ENCODE measurements around the gene C1orf74.
A peak's percentile ranks its signal among the peaks of the same experiment; 100 is the strongest.

C1orf74 gene

DNA sequence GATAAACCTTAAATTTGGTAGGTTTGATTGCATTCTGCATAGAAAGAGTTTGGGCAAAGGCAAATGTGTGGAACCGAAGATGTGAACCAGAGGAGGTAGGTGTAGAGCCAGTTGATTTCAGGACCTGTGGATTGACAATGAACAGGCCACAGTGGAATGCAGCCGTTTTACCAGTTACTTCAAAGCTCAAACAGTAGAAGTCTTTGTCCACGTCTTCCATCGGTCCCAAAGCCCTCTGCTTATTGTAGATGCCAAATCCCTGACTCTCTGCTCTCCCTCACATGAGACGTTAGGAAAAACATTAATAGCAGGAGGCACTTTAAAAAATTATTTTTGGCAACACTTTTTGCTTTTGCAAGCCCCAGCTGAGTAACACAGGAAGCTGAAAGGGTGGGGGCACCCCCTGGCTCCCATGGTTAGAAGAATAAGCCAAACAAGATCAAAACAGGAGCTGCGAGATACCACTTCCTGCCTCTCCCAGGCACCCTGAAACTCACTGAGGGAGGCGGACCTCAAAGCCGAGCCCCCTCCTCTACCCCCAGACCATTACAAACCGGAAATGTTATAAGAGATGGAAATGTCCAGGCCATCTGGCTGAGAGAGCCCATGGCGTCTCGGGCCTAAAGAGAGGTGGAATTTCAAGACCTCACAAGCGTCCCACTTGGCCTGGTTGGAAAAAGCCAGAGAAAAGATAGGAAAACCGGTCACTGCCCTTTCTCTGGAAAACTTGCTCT is 15.0 kb downstream of the C1orf74 start:
- DNase-seq: peak; percentile 36

DNA sequence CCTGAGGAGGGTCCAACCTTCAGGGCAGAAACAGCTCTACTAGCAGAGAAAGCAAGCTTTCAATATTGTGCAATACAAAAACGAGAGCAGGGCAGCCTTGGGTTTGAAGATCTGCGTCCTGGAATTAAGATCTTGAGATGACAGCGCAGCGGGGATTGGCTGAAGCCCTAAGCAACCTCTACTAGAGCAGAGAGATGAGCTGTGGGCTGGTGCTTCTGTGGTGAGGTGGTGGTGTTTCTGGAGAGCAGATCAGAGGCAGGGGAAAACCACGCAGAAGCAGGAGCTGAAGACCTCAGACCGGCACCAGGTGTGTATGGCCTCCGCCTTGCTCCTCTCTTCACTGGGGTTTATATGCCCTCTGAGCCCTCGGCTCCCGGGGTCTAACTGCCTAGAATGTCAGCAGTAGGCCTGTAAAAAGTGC is 16.0 kb downstream of the C1orf74 start:
- DNase-seq: peak; percentile 55

DNA sequence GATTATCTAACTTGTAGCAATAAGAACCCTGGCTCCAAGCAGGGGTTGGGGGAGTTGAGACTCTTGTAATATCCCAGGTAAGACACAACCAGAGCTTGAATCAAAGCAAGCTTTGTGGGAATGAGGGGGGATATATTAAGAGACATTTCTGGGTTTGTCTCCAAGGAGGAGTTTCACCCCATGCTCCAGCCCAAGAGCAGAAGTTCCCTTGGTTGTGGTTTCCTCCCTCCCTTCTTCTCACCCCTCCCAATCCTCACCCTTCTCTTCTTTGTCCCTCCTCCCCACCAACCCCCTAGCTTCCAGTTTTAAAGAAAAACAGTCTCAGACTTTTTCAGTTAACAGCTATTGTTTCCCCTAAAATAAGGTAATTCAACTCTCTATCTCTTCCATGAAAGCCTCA is 16.7 kb downstream of the C1orf74 start:
- no peak for DNase-seq

DNA sequence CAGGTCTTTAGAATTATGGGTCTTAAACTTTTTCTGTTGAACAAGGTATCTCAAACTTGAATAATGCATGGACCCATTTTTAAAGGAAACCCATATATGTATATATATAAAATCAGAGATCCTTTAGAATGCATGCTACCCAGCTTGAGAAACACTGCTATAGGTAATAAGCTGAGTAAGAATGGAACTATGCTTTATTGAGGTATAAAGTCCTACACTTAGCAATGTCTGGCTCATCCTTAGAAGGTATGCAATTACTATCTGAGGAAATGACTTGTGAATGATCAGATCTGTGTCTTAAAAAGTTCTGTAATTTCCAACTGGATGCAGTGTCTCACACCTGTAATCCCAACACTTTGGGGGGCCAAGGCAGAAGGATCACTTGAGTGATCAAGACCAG is 17.3 kb downstream of the C1orf74 start:
- no peak for DNase-seq

DNA sequence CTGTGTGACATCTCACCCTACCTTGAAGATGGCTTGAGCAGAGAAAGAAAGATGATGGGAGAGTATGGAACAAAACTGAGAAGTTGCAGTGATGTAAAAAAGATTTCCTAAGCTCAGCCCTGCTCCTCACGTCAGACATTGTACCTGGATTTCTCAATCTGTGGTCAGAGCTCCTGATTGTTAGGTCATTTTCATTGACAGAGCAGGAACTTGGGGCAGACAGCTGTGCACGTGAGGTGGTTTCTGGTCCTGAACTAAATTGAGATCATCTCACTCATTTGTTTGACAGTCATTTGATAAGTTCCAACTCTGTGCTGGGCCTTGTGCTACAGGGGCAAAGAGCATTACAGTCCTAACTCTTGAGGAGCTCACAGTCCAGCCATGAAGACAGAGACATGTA is 18.3 kb downstream of the C1orf74 start:
- DNase-seq: no peak

DNA sequence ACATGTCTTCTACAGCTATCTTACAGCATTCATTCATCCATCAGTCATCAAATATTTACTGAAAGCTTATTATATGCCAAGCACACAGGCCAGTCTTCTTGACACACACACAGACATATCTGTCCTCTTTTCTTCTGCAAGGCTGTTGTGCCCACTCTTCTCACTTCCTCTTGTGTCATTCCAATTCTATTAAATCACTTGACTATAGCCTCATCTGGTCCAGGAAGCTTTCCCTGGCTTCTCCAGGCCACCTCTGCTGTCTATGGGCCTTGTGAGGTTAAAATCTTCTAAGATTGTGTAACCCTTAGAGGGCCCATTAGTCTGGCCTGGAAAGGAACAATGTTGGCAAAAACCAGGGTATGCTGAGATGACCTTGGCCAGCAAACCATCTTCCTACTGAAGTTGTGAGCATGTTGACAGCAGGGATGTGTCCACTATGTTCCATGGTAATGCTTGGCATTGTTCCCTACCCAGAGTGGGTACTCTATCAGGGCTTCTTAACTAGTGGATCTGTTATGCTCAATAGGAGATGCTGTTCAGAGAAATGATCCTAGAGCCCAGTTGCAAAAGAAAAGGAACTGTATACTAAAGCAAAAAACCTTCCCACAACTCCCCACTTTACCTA is 23.2 kb downstream of the C1orf74 start:
- no peak for DNase-seq

DNA sequence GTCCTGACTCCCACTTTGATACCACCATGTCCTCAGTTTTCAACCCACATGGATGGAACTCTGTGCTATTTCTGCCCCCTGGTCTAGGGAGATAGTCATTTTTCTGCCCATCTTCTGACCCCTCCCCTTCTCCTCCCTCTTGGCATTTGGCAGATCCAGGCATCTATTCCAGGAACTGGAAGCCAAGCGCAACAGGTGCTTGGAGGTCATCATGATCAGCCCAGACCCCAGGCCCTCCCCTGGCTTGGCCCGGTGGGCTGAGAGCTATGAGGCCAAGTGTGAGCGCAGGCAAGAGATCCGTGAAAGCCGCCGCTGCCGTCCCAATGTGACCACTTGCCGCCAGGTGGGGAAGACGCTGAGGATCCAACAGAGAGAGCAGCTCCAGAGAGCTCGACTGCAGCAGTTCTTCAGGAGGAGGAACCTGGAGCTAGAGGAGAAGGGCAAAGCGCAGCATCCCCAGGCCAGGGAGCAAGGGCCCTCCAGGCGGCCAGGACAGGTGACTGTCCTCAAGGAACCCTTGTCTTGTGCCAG is 24.5 kb downstream of the C1orf74 start:
- DNase-seq: no peak

DNA sequence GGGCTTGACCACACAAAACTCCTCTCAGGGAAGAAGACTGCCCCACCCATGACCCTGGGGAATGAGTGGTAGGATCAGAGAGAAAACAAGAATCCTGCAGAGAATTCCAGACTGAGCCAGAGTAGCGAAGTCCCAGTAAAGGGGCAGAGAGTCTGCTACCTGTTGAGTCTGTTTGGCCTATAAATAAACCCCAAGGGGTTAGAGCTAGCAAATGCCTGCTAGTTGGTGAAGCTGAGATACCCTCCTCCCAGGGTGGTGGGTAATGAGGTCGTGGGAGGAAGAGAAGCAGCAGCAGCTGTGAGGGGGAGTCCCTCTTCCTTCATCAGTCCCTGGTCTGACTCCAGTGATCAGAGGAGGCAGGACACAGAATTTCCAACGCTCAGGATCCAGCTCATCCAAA is 26.0 kb downstream of the C1orf74 start:
- DNase-seq: no peak

DNA sequence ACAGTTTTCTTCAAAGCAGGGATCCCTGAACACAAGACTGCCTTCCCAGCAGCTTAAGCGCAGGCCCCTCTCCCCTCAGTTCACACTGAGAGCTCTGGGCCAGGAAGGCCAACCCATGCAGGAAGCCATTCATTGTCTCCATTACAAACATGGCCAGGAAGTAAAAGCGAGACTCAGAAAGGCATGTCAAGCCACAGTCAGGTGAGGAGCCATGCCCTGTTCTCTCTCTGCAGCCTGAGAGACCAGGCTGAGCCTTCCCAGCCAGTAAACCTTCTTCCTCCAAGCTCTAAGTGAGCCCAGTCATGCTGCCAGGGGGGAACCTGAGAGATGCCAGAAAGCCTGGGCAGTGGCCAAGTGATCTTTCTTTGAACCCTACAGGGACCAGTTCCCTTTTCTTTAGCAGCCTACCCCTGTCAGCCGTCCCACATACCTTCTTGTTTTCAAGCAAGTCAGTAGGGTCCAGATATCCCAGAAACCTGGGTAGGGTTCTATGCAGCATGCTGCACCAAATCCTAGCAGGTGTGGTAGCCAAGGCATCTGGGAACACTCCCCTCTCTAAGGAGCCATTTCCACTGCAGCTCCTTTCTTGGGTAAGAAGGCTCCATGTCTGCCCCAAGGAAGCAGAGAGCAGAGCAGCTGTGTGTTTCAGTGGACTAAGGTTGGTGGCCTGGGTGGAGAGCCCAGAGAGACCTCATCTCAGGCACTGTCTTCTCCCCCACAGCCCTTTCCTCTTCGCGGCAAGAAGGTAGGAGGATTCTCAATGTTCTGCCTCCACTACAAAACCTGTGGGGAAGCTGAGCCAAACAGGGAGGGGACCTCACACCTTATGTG is 27.5 kb downstream of the C1orf74 start:
- DNase-seq: no peak

DNA sequence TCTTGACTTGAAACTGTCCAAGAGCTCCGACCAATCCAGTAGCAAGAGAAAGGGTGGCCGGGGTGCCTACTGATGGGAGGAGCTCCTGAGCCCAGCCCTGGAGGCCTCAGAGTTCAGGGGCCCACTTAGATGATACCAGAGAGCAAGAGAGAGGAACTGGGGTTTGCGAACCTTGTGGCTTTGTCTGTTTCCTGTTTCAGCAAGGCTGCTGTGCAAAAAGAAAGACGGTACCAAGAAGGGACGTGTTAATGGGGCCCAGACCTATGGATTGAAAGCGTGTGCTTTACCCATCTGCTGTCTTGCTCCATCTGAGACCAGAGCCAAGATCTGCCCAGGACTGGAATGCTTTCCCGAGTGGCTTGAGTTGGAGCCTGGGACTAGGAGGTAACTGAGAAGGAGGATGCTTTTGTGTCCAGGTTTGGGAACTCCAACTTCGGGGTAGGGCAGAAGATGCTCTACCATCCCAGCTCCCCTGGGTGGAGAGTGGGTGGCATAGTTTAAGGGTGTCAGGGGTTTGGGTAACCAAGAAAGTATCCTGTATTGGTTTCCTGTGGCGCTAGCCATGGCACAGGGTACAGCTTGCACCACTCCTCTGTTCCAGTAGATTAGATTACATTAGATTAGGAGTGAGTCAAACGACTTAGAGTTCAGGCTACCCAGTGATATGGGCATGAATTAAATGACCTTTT is 28.3 kb downstream of the C1orf74 start, which contains the start of gene TRAF3IP3:
Gene TRAF3IP3, plus strand, starts transcription at position 128 of the 689 bp plus-strand sequence. CDS start 3,987 bp downstream, outside the sequence.
- DNase-seq: peak; percentile 47

DNA sequence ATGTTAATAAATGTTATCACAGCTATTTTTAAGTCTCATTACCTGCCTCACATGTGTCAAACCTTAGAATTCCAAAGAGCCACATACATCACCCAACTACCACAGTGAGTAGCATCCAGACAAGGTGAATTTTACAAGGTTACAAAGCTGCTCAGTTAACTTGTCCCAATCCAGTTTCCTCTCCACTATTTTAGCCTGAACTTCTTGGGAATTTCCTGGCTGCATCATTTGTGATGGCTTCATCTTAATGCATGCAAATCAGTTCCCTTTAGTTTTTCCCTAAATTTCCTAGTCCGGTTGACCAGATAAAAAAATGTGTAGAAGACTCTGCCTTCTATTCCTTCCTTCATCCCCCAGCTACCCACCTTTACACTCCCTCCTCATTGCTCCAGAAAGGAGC is 29.1 kb downstream of the C1orf74 start:
- no peak for DNase-seq

DNA sequence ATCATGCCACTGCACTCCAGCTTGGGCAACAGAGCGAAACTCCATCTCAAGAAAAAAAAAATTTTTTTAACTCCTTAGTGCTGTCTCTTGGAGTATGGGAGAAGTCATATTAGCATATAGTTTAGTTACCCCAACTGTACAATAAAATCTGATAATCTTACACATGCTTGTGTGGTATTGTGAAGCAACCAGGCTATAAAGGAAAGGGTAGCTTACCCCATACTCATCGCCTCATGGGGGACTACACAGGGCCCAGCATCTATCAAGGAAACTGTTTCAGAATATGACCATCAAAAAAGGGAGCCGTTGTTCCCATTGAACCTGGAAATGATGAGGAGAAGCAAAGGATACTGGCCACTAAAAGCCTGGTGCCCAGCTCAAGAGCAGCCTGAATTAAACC is 31.5 kb downstream of the C1orf74 start:
- no peak for DNase-seq

DNA sequence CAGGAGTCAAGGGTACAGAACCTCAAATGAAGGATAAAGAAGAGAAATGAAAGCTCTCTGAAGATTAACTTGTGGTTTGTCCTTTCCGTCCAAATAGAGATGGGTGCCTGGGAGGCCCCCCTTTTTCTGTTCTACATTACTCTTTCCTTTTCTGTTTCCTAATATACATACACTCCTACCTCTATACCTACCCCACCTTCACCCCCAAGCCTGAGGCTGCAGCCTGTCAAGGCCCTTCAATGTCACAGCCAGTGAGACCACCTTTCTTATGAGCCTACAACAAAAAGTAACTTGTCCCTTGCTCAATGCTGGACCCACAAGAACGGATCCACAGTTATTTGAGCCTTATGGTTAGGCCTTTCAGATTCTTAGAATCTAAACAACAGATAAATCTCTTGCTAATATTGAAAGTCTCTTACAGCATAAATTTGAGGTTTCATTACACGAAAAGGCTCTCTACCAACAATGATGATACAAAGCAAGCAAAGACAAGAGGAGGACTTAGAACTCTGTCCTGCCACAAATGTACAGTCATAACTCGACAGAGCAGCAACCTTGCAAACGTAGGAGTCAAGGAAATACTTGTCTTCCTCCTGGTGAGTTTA is 32.6 kb downstream of the C1orf74 start:
- DNase-seq: no peak

DNA sequence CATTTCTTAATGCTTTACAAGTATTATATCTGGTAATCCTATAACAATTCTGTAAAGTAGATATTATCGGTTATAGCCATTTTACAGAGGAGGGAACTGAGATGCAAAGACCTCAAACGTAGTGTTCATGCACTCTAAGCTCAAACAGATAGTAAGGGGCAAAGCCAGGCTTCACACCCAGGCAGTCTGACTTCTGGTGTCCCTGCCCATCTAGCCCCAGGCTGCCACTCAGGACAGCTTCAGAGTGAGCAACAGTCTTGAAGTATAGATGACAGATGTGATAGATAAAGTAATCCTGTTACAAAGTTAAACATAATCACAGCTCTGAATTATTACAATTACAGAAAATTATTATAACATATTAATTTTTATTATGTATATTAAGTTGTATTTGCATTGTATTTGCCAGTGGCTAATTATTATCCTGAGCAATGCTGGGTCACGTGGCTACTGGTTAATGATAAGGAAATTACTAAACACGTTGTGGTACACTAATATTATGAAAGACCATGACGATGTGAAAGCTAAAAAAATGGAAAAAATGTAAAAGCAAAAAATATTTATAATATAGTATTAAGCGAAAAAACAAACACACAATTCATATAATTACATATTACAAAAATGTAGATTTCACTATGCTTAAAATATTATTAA is 34.6 kb downstream of the C1orf74 start:
- DNase-seq: no peak

DNA sequence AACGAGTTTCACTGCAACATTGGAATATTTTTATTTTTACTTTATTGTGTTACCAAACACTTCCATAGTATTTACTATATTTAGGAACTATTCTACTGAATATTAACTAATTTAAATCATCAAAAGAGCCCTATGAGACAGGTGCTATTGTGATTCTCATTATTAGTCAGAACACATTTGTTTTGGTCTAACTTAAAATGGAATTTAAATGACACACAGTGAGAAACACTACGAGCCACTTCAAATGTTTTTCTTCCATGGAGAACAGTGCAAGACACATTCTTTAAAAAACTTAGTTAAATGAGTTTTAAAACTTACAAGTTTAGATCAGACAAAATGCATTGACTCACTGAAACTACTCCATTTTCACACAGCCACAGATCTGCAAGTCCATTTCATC is 35.2 kb downstream of the C1orf74 start:
- no peak for DNase-seq

DNA sequence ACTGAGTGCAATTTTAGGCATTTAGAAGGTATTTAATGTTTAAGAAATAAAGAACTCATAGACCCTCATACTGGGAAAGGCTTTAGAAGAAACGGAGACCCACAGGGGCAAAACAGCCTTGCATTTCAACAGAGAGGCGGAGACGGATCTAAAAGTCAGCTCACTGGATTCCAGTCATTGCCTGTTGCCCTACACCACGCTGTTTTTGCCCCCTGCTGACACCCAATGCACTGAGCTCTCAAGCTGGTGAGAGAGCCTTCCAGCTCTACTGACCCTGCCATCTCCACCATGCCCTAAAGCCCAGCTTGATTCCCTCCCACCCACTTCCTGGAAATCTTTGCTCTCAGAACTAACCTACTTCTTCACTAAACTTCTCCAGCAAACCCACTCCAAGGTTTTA is 35.7 kb downstream of the C1orf74 start:
- DNase-seq: no peak

DNA sequence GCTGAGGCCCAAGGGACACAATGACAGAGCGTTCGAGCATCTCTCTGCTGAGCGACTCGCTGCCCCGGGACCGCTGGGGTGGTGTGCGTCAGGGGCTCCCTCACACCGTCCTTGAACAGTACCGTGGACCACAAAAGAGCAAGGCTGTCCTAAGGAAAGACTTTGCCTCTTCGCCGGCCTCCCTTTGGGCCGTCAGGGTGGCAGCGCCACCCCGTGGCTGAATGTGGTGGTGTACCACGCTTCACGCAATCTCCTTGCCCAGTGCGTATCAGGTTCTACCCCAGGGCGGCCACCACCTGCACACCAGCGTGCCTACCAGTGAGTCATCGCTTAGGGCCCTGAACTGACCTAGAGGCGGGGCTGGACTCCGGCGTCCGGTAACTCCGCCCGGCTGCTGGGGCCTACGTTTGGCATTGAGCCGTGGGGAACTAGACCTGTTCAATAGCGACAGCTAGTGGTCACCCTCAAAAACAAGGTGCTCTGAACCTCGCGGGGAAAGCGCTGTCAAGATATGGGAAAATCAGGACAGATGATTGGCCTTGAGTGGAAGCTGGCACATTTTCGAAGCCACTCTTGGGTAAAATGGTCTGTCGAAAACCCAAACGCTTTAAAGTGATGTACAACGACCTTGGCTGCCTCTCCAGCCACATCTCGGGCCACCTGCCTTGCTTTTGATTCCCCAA is 36.6 kb downstream of the C1orf74 start:
- DNase-seq: peak; percentile 68

DNA sequence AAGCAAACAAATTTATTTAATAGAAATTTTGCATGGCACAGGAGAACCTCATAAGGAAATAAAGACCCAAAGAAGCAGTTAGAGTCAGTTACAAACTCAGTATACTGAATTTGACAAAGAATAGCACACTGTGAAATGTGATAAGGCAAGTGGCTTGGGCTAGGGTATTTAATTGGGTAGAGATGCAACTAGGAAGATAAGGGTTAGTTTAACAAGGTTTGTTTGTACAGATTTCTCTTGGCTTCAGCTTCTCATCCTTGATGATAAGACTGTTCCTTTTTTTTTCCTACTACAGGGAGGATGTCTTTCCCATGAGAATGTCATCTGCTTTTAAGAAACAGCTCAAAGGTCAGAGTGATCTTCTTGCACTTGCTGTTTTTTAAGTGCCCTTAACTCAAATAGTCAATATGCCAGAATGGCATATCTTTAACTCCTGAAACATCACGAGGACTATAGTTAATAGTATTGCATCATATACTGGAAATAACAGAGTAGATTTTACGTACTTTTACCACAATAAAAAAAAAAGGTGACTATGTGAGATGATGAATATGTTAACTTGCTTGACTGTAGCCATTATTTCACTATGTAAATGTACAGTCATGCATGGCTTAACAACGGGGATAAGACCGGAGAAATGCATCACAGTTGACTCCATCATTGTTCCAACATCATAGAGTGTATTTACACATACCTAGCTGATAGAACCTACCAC is 37.8 kb downstream of the C1orf74 start:
- no peak for DNase-seq

DNA sequence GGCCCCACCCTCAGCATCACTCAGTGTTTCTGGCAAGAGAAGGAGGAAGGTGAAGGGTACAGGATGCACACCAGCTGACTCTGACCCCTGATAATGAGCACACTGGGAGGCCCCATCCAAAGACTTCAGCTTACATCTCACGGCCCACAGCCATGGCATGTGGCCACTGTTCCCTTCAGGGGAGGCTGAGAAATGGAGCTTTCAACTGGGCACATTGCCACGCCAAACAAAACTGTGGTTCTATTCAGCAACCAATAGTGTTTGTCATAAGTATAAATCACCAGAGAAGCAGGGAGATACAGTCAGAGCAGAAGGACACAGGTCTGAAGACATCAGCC is 41.2 kb downstream of the C1orf74 start:
- DNase-seq: no peak

DNA sequence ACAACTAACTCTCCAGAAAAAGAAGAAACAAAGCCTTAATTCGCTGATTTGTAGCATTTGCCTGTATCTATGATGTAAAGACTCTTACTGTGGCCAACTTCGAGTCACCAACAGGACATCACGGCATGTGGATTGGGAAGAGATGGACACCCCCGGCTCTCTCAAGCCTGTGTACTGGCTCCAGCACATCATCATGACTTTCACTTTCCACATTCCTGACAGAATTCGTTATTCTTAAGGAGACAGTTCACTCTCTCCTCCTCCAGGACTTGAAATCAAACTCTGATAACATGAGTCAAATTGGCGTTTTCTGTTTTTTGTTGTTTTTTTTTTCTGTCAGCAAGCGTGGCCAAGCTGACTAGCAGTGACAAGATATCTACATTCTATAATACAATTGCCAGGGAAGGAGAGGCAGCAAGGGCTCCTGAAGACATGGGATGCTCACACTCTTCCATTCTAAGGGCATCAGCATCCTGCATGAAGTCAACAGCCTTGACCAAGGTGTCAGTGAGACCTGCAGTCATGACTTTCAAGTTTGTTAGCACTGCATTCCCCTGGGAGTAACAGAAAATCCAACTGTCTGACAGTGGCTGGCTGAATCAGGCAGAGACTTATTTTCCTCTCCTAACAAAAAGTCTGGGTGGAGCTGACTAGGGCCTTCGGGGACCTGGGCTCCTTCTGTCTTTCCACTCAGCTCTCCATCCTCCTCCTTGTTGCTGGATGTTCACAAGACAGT is 41.8 kb downstream of the C1orf74 start:
- no peak for DNase-seq
